Kidney (tissue), 14 donors: Measurements from ENCODE around the gene JMJD4. TPM values are rescaled to one million over a fixed set of nuclear protein-coding genes. Genes with fewer than 3 reads are reported as not detected.
"Not testable (repeated sequence)": the region's sequence is repeated elsewhere in the genome, so short reads cannot be mapped to it uniquely, and the experiment has no call there.

Experiments
- DNase-seq, 5 donors: peaks; one replicate each; pipeline ENCODE4 v3.0.0-alpha.2; 2013 to 2020
- FAIRE-seq: peaks from 2 replicates; lab custom pipeline; 2012; peaks lifted over from hg19 to GRCh38; lab: Jason Lieb, UNC
- H3K27ac ChIP-seq, 2 donors: one replicate each; pipeline ENCODE4 v1.7.0; 2013; ENCODE audit warnings: low read depth in 2 of 2, low read length in 2 of 2, inconsistent platforms in 1 of 2
- H3K27me3 ChIP-seq: one replicate; pipeline ENCODE4 v1.7.1; 2013; ENCODE audit warnings: low read length, inconsistent platforms; ENCODE audit not compliant: control insufficient read depth, insufficient read depth
- H3K36me3 ChIP-seq, 3 donors: one replicate each; pipeline versions ENCODE4 v1.7.0 to v1.7.1; 2013; ENCODE audit warnings: low read length in 3 of 3, control low read depth in 1 of 3, inconsistent platforms in 1 of 3; ENCODE audit not compliant: insufficient read depth in 3 of 3, control insufficient read depth in 2 of 3
- H3K4me1 ChIP-seq, 3 donors: one replicate each; pipeline versions ENCODE4 v1.7.0 to v1.7.1; 2013; ENCODE audit warnings: low read length in 3 of 3, inconsistent platforms in 1 of 3, low read depth in 1 of 3; ENCODE audit not compliant: control insufficient read depth in 2 of 3, insufficient read depth in 2 of 3
- H3K4me3 ChIP-seq, 3 donors: one replicate each; pipeline versions ENCODE4 v1.7.0 to v1.8.1; 2013; ENCODE audit warnings: low read length in 3 of 3, control low read depth in 1 of 3, inconsistent platforms in 1 of 3
- H3K9ac ChIP-seq, 3 donors: one replicate each; pipeline versions ENCODE4 v1.7.0 to v1.7.1; 2013; ENCODE audit warnings: low read length in 3 of 3, control low read depth in 1 of 3, inconsistent platforms in 1 of 3
- H3K9me3 ChIP-seq, 3 donors: one replicate each; pipeline versions ENCODE4 v1.7.0 to v1.7.1; 2013; ENCODE audit warnings: low read length in 3 of 3, control low read depth in 1 of 3, inconsistent platforms in 1 of 3; ENCODE audit not compliant: control insufficient read depth in 2 of 3, insufficient read depth in 1 of 3
- CTCF ChIP-seq: IDR thresholded peaks from 3 replicates; pipeline ENCODE4 v1.5.1; 2012; ENCODE audit warnings: mild to moderate bottlenecking, moderate library complexity, borderline replicate concordance; ENCODE audit not compliant: insufficient read depth; ENCODE audit errors: extremely low read depth
- intact Hi-C: fragments of 100-400 bp; cut with DNase I; formaldehyde crosslinking; loops from one replicate; pipeline ENCODE4 v1.11.1; 2022
- polyA plus RNA-seq: library from polyadenylated mRNA; stranded (reverse); fragments of 350-450 nt; fragmentation: Illumina TruSeq; extraction: RNeasy Lipid Tissue Mini Kit (QIAGEN cat#74804); gene quantifications from one replicate; pipeline ENCODE4 v1.2.3, GENCODE V29; 2014; ENCODE audit warnings: low read depth, low replicate concordance; ENCODE audit not compliant: insufficient read depth
- total RNA-seq: library from RNA; stranded (reverse); fragmentation: NEBNext Ultra II Directional; extraction: Animal tissue kit (Norgen Biotek cat#: 25700); gene quantifications from one replicate; pipeline ENCODE4 v1.2.1, GENCODE V29; 2021
- donor health status: control.
- donor health status: control.
- donor health status: control.
- donor health status: control.
- donor health status: control.
- donor health status: DM: yes; HTN: yes; CAD: no.
- donor health status: Normal renal cell carcinoma (clear cell type).

The JMJD4 gene
- total and polyA plus RNA-seq, 2 donors from 2014 or later, result 12.6 to 15.9 TPM

- no peak overlapping the region for H3K27ac ChIP-seq
- no peak for DNase-seq
- peaks cover 0 to 24% (median 2%) of the 10 kb centered on the region in 3 donors for H3K9me3 ChIP-seq
- H3K27me3 ChIP-seq, result no peaks in the 10 kb centered on the region
- TF ChIP-seq CTCF, result no peak
- H3K4me3 ChIP-seq, result no peak overlapping the region
- no peaks in the 10 kb centered on the region for H3K36me3 ChIP-seq
- H3K9ac ChIP-seq, result no peak overlapping the region
- no peak for FAIRE-seq
- no peaks in the 10 kb centered on the region for H3K4me1 ChIP-seq
- intact Hi-C loops, result no loop called here
Measured at GRCh38 chr1:227712648-227713047, 22.5 kb downstream of the JMJD4 start.

- H3K9ac ChIP-seq, DNase-seq, FAIRE-seq, H3K4me3 ChIP-seq, H3K36me3 ChIP-seq, H3K4me1 ChIP-seq, H3K27me3 ChIP-seq, H3K27ac ChIP-seq, intact Hi-C loops: not testable (repeated sequence)
- H3K9me3 ChIP-seq, result peaks cover 0 to 23% (median 2%) of the 10 kb centered on the region in 3 donors
Measured at GRCh38 chr1:227710474-227710873, 24.6 kb downstream of the JMJD4 start.

- H3K4me1 ChIP-seq, result no peaks in the 10 kb centered on the region
- no peak for FAIRE-seq
- no peaks in the 10 kb centered on the region for H3K27me3 ChIP-seq
- H3K27ac ChIP-seq, result no peak overlapping the region
- H3K9ac ChIP-seq, result no peak overlapping the region
- no peaks in the 10 kb centered on the region for H3K36me3 ChIP-seq
- no peak for DNase-seq
- intact Hi-C loops, result no loop called here
- H3K4me3 ChIP-seq, result no peak overlapping the region
- TF ChIP-seq CTCF, result no peak
- peaks cover 0 to 16% (median 2%) of the 10 kb centered on the region in 3 donors for H3K9me3 ChIP-seq
Measured at GRCh38 chr1:227709451-227709850, 25.7 kb downstream of the JMJD4 start.

GRCh38 chr1:227707846-227708245, 27.3 kb downstream of the JMJD4 start:
- no peaks in the 10 kb centered on the region for H3K4me1 ChIP-seq
- DNase-seq, result no peak
- no peak for FAIRE-seq
- no peaks in the 10 kb centered on the region for H3K27me3 ChIP-seq
- TF ChIP-seq CTCF, result no peak
- H3K36me3 ChIP-seq, result no peaks in the 10 kb centered on the region
- peaks cover 0 to 9% (median 2%) of the 10 kb centered on the region in 3 donors for H3K9me3 ChIP-seq
- no peak overlapping the region for H3K9ac ChIP-seq
- H3K27ac ChIP-seq, result no peak overlapping the region
- no peak overlapping the region for H3K4me3 ChIP-seq
- intact Hi-C loops, result no loop called here

GRCh38 chr1:227701631-227702030, 33.5 kb downstream of the JMJD4 start:
- peaks cover 0 to 20% (median 10%) of the 10 kb centered on the region in 3 donors for H3K9me3 ChIP-seq
- H3K36me3 ChIP-seq, FAIRE-seq, DNase-seq, H3K27ac ChIP-seq, intact Hi-C loops, H3K27me3 ChIP-seq, H3K4me1 ChIP-seq, H3K9ac ChIP-seq, H3K4me3 ChIP-seq: not testable (repeated sequence)
